ES-I3 (cell line): ENCODE data around the gene CLMP.
"Not testable (repeated sequence)": the region's sequence is repeated elsewhere in the genome, so short reads cannot be mapped to it uniquely, and the experiment has no call there.

Experiments used
- H3K36me3 ChIP-seq: 2 replicates; pipeline ENCODE4 v1.6.1; 2013; ENCODE audit warnings: mild to moderate bottlenecking, low read length, control low read depth, moderate library complexity; ENCODE audit not compliant: insufficient read depth
- H3K4me1 ChIP-seq: 2 replicates; pipeline ENCODE4 v1.6.1; 2013; ENCODE audit warnings: mild to moderate bottlenecking, control low read depth, low read length; ENCODE audit not compliant: insufficient read depth
- H3K9ac ChIP-seq: 2 replicates; pipeline ENCODE4 v1.6.1; 2013; ENCODE audit warnings: low read depth, mild to moderate bottlenecking, low read length, moderate library complexity
- H3K9me3 ChIP-seq: 2 replicates; pipeline ENCODE4 v1.6.1; 2013; ENCODE audit warnings: mild to moderate bottlenecking, low read length, moderate library complexity; ENCODE audit not compliant: control insufficient read depth, insufficient read depth

The CLMP gene

GRCh38 chr11:123158033-123159003 is 36.7 kb downstream of the CLMP start:
- no peak overlapping the region for H3K9ac ChIP-seq
- H3K4me1 ChIP-seq: peaks cover 2% of the 10 kb centered on the region; the same call in 1 of the 2 replicates
- H3K36me3 ChIP-seq: no peaks in the 10 kb centered on the region

DNA sequence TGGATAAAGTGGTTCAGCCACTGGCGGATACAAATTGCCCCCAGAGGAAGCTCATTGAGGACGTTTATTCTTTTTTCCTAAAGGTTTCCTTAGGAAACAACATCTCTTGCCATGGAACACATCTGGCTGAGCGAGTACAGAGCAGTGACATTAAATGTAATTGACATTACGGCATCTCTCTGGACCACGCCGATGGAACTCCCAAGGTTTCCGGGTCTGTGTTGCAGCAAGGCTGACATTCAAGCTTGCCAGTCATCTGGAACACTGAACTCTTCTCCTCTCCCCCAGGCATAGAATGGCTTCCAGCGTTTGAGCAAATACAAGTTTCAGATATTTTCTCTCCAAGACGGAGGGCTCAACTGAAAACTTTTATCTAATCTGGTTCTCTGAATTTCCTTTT is 42.1 kb downstream of the CLMP start:
- Histone ChIP-seq H3K36me3 (peaks cover 4% of the 10 kb centered on the region; the same call in 1 of the 2 replicates), H3K9me3 (no peaks in the 10 kb centered on the region), H3K4me1 (no peaks in the 10 kb centered on the region; the same call in 1 of the 2 replicates), H3K9ac (no peak overlapping the region)

More at GRCh38 chr11:123158033-123159003, 36.7 kb downstream of the CLMP start:
- H3K9me3 ChIP-seq: no peaks in the 10 kb centered on the region

DNA sequence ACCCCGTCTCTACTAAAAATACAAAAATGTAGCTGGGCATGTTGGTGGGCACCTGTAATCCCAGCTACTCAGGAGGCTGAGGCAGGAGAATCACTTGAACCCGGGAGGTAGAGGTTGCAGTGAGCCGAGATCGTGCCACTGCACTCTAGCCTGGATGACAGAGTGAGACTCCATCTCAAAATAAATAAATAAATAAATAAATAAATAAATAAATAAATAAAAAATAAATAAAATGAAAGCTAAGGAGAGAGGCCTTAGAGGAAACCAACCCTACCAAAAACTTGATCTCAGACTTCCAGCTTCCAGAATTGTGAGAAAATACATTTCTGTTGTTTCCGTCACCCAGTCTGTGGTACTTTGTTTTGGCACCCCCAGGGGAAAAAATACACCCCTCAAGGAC is 42.7 kb downstream of the CLMP start:
- not testable (repeated sequence) for H3K36me3 ChIP-seq, H3K4me1 ChIP-seq, H3K9me3 ChIP-seq, H3K9ac ChIP-seq

GRCh38 chr11:123151796-123152195 is 43.3 kb downstream of the CLMP start:
- H3K36me3 ChIP-seq: peaks cover 5% of the 10 kb centered on the region; the same call in 1 of the 2 replicates
- H3K4me1 ChIP-seq: no peaks in the 10 kb centered on the region; the same call in 1 of the 2 replicates
- H3K9ac ChIP-seq: no peak overlapping the region
- no peaks in the 10 kb centered on the region for H3K9me3 ChIP-seq

GRCh38 chr11:123151366-123151765 is 43.7 kb downstream of the CLMP start:
- Histone ChIP-seq H3K36me3 (peaks cover 5% of the 10 kb centered on the region; the same call in 1 of the 2 replicates), H3K9me3 (no peaks in the 10 kb centered on the region), H3K9ac (no peak overlapping the region), H3K4me1 (peaks cover 1% of the 10 kb centered on the region; the same call in 1 of the 2 replicates)

DNA sequence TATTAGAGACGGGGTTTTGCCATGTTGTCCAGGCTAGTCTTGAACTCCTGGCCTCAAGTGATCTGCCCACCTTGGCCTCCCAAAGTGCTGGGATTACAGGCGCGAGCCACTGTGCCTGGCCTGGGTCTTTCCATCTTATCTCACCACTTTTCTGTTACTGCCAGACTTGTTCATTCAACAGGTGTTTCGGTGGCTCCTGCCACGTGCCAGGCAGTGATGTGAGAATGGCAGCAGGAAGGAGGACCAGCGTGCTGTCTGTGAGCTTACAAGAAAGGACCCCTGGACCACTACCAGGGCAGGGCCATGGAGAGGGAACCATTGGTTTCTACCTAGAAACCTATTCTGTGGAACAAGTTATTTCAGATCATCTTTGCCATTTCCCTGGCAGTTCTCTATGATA is 44.2 kb downstream of the CLMP start:
- no peak overlapping the region for H3K9ac ChIP-seq
- peaks cover 6% of the 10 kb centered on the region; the same call in 1 of the 2 replicates for H3K4me1 ChIP-seq
- no peaks in the 10 kb centered on the region for H3K9me3 ChIP-seq
- peaks cover 5% of the 10 kb centered on the region; the same call in 1 of the 2 replicates for H3K36me3 ChIP-seq

DNA sequence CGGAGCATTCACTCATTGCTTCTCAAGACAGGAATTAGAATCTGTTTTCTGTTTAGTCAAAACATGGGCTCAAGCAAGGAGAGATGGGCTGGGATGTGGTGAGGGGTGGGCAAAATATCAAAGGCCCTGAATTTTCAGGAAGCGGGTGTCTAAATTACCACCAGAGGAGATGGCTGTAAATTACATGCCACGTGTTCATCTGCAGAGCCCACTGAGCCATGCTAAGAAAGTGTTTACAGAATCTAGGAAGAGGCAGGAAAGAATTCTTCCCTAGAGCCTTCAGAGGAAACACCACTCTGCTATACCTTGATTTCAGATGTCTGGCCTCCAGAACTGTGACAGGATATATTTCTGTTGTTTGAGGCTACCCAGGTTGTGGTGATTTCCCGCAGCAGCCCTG is 46.1 kb downstream of the CLMP start:
- peaks cover 5% of the 10 kb centered on the region; the same call in 1 of the 2 replicates for H3K36me3 ChIP-seq
- no peak overlapping the region for H3K9ac ChIP-seq
- H3K4me1 ChIP-seq: peaks cover 11% of the 10 kb centered on the region; the same call in 1 of the 2 replicates
- no peaks in the 10 kb centered on the region for H3K9me3 ChIP-seq

DNA sequence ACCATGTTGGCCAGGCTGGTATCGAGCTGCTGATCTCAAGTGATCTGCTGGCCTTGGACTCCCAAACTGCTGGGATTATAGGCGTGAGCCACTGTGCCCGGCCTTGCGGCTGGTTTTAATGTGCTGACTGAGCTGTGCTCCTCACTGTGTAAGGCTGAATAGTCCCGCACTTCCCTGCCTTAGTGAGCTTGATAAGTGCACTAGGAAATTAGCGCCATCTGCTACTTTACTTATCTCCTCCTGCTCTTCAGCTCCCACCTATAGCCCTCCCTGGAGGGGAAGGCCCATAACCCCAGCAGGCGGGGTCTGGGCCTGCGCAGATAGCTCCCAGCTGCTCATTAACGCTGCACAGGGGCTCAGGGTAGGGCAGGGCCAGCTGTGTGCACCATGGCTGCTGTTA is 49.4 kb downstream of the CLMP start:
- peaks cover 5% of the 10 kb centered on the region; the same call in 1 of the 2 replicates for H3K36me3 ChIP-seq
- H3K9ac ChIP-seq: no peak overlapping the region
- peaks cover 11% of the 10 kb centered on the region; the same call in 1 of the 2 replicates for H3K4me1 ChIP-seq
- H3K9me3 ChIP-seq: no peaks in the 10 kb centered on the region

- H3K4me1 ChIP-seq: peaks cover 11% of the 10 kb centered on the region; the same call in 1 of the 2 replicates
- H3K9me3 ChIP-seq: no peaks in the 10 kb centered on the region
- H3K9ac ChIP-seq: no peak overlapping the region; the same call in 1 of the 2 replicates
- H3K36me3 ChIP-seq: peaks cover 5% of the 10 kb centered on the region; the same call in 1 of the 2 replicates
Measured at GRCh38 chr11:123145220-123145619, 49.8 kb downstream of the CLMP start.

- no peaks in the 10 kb centered on the region for H3K9me3 ChIP-seq
- H3K36me3 ChIP-seq: peaks cover 5% of the 10 kb centered on the region; the same call in 1 of the 2 replicates
- H3K4me1 ChIP-seq: peaks cover 11% of the 10 kb centered on the region; the same call in 1 of the 2 replicates
- no peak overlapping the region for H3K9ac ChIP-seq
Measured at GRCh38 chr11:123144707-123145106, 50.3 kb downstream of the CLMP start.

DNA sequence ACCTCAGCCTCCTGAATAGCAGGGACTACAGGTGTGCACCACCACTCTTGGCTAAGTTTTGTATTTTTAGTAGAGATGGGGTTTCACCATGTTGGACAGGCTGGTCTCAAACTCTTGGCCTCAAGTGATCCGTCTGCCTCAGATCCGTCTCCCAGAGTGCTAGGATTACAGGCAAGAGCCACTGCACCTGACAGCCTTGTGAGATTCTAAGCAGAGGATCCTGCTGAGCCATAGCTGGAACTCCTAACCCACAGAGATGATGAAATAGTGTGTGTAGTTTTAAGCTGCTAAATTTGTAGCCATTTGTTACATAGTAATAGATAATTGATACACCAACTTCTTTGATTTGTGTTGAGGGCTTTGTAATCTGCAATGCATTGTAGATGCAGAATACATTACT is 51.1 kb downstream of the CLMP start:
- no peaks in the 10 kb centered on the region for H3K9me3 ChIP-seq
- peaks cover 11% of the 10 kb centered on the region; the same call in 1 of the 2 replicates for H3K4me1 ChIP-seq
- H3K9ac ChIP-seq: no peak overlapping the region
- peaks cover 5% of the 10 kb centered on the region; the same call in 1 of the 2 replicates for H3K36me3 ChIP-seq

GRCh38 chr11:123143476-123143875 is 51.6 kb downstream of the CLMP start:
- Histone ChIP-seq H3K9ac (no peak overlapping the region), H3K9me3 (no peaks in the 10 kb centered on the region), H3K4me1 (peaks cover 11% of the 10 kb centered on the region; the same call in 1 of the 2 replicates), H3K36me3 (peaks cover 5% of the 10 kb centered on the region; the same call in 1 of the 2 replicates)

DNA sequence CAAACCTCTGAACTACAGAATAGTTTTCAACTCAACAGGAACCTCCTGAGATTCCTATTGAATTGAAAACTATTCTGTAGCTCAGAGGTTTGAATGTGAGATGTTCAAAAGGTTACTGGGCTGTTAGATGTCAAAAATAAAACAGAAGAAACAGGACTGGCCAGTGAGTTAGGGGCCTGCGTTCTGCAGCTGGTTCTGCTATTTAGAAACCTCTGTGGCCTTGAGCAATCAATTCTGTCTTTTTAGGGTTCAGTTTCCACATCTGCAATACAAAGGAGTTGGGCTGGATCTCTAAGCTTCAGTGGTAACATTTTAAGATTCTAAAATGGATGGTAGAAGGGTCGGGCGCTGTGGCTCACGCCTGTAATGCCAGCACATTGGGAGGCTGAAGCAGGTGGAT is 55.8 kb downstream of the CLMP start:
- Histone ChIP-seq H3K9me3 (no peaks in the 10 kb centered on the region), H3K36me3 (no peaks in the 10 kb centered on the region; the same call in 1 of the 2 replicates), H3K9ac (no peak overlapping the region), H3K4me1 (peaks cover 7% of the 10 kb centered on the region)

DNA sequence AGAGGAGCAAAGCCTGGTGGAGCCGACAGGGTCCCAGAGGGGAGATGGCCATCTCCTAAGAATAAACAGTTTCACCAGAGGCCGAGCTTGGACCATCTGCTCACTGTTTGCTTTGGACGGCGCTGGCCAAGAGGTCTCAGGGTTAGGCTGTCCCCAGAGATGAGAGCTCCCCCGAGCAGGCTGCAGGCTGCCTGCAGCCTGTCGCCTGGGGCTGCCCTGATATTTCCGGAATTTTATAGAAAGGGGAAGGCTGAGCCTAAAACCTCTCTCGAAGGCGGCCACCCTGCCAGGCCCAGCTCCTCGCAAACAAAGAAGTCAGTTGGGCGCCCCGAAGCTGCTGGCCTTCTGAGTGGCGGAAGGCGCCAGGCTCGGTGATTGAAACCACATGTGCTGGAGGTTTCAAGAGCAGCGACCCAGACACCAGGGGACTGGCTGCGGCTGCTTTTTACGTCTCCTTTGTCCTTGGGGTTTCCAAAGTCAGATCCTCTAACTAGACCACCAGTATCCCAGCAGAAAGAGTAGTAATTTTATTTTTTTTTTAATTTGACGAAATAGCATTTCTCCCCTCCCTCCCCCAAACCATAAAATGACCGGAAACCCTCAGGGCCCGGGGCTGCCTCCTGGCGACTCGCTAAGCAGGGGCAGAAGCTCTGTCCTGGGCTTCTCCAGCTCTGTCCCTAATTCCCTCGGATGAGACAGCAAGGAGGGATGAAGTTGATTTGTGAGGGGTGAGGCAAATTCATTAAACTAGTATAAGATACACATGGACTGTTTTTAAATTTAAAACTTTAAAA is 57.4 kb downstream of the CLMP start:
- Histone ChIP-seq H3K9me3 (no peaks in the 10 kb centered on the region), H3K9ac (peak overlapping the region; percentile 5; the same call in 1 of the 2 replicates), H3K4me1 (peaks cover 7% of the 10 kb centered on the region), H3K36me3 (no peaks in the 10 kb centered on the region)
